DOHH2 (cell line): ENCODE results near the gene CLIC3.

Experiments
- EZH2phosphoT487 ChIP-seq: fragments of 200-600 bp; sonication (generic); IDR thresholded peaks from 2 replicates; pipeline ENCODE4 v1.6.1; 2017; ENCODE audit warnings: borderline replicate concordance, mild to moderate bottlenecking, antibody characterized with exemption, low read length, moderate library complexity, mixed read lengths
- TF ChIP-seq, protein P1 (sequence below): fragments of 200-600 bp; sonication (generic); IDR thresholded peaks from one replicate; pipeline ENCODE4 v1.5.1; 2014; ENCODE audit warnings: antibody characterized with exemption, mild to moderate bottlenecking, low read depth, low read length; ENCODE audit not compliant: poor library complexity, severe bottlenecking

DNA sequence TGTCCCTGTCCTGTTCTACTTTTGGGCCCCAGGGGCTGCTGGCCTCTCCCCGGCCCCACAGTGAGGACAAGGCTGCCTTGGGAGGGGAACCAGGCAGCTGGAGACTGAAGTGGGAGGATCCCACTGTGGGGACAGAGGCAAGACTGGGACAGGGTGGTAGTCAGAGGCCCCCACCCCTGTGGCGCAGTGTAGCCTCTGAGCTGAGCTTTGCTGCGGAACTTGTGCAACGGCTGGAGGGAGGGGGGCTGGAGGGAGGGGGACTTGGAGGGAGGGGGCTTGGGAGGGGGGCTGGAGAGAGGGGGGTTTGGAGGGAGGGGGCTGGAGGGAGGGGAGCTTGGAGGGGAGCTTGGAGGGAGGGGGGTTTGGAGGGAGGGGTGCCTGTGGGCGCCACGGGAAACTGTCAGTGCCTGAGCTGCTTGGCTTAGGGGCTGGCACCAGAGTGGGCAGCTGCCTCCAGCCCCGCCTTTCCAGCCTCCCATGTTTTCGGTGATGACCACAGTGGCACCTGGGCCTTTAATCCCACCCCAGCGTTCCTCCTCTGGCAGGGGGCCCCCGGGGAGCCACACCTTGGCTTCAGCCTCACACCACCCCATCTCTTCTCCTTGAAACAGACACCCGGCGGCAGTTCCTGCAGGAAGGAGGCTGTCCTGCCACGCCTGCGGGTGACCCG is 37.8 kb upstream of the CLIC3 start:
- TF ChIP-seq, protein P1, sequence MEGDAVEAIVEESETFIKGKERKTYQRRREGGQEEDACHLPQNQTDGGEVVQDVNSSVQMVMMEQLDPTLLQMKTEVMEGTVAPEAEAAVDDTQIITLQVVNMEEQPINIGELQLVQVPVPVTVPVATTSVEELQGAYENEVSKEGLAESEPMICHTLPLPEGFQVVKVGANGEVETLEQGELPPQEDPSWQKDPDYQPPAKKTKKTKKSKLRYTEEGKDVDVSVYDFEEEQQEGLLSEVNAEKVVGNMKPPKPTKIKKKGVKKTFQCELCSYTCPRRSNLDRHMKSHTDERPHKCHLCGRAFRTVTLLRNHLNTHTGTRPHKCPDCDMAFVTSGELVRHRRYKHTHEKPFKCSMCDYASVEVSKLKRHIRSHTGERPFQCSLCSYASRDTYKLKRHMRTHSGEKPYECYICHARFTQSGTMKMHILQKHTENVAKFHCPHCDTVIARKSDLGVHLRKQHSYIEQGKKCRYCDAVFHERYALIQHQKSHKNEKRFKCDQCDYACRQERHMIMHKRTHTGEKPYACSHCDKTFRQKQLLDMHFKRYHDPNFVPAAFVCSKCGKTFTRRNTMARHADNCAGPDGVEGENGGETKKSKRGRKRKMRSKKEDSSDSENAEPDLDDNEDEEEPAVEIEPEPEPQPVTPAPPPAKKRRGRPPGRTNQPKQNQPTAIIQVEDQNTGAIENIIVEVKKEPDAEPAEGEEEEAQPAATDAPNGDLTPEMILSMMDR, result no peak
- TF ChIP-seq EZH2phosphoT487, result no peak
